ENCODE data around the gene SNX21. TPM values are rescaled to one million over a fixed set of nuclear protein-coding genes. Genes with fewer than 3 reads are reported as not detected.

Gene SNX21
- total and polyA plus RNA-seq, 2 donors (not counting 3 experiments of a cell fraction or from before 2014, with no cell fraction given): 11.6 to 11.9 TPM

DNA sequence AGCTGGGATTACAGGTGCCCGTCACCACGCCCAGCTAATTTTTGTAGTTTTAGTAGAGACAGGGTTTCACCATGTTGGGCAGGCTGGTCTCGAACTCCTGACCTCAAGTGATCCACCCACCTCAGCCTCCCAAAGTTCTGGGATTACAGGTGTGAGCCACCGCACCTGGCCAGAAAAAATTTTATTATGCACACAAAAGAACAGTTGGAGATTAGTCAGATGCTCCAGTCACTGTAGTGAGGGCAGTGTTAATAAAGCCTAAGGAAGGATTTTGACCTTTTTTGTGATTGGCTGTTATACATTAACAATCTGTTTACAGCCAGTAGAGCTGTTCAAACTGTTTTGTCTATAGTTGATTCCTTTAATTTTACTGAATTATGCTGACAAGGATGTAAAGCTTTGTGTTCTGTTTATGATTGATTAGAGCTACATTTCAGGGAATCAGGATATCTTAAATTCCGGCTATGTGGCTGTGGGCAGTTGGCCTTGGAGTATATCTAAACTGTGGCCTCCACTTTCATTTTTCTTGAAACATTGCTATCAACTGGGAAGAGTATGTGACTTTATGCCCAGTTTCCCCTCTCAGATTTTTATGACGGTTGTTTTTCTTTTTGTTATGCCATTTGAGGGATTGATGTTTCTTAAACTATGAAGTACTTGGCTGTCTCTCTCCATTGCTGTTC, 33.7 kb downstream of the SNX21 start:
- Histone ChIP-seq H3K79me2 (ENCODE audit: control insufficient read depth, insufficient read depth, low read length) (no peaks in the 10 kb centered on the region), H3K4me1 (ENCODE audit: control insufficient read depth, extremely low read depth, insufficient read depth, low read length) (no peaks in the 10 kb centered on the region), H3K27me3 (ENCODE audit: control insufficient read depth in 2 of 2, insufficient read depth in 2 of 2, low read length in 2 of 2) (no peaks in the 10 kb centered on the region), H4K20me1 (replicated peaks; ENCODE audit: control insufficient read depth, extremely low read depth, insufficient read depth, low read length) (no peaks in the 10 kb centered on the region), H3K9me1 (replicated peaks; ENCODE audit: control insufficient read depth, extremely low read depth, insufficient read depth, low read length) (no peaks in the 10 kb centered on the region), H3K27ac (ENCODE audit: insufficient read depth, low read depth, low read length) (no peak overlapping the region), H3K4me3 (replicated peaks in 1 of 3; ENCODE audit: insufficient read depth in 1 of 3, low read depth in 1 of 3, low read length in 3 of 3) (no peak overlapping the region), H2AFZ (ENCODE audit: low read depth, low read length) (no peak overlapping the region), H3K9me3 (replicated peaks; ENCODE audit: control insufficient read depth, insufficient read depth, low read length) (no peaks in the 10 kb centered on the region), H3K9ac (replicated peaks; ENCODE audit: extremely low read depth, insufficient read depth, low read length) (no peak overlapping the region), H3K36me3 (ENCODE audit: control insufficient read depth in 2 of 2, extremely low read depth in 1 of 2, insufficient read depth in 2 of 2, low read length in 2 of 2) (no peaks in the 10 kb centered on the region), H3K4me2 (ENCODE audit: insufficient read depth, low read length) (no peak overlapping the region)
- CTCF ChIA-PET: interaction anchor here (1.9 to 2.0 kb wide), 2 partner anchors 23 to 43 kb away, joined by 5 to 6 read pairs; partner anchors contain the start of genes CTSA and NEURL2
- no TSS peak for BruUV-seq (replicated peaks)
- intact Hi-C loops (cut with micrococcal nuclease) (no loop called here), dilution Hi-C loops (cut with MboI; ENCODE audit: extremely low pct_ligation_motif_present, low sequenced_read_pairs) (no loop called here)
- FAIRE-seq (no peak), DNase-seq (ENCODE audit: low read depth, low spot score) (no peak)
- TF ChIP-seq POLR2AphosphoS5 (IDR thresholded peaks at IDR 0.05; ENCODE audit: insufficient read depth, low read depth, low read length) (no peak), JUN (IDR thresholded peaks at IDR 0.05; ENCODE audit: borderline replicate concordance, insufficient read depth, insufficient read length, low read depth) (no peak), MYC (IDR thresholded peaks at IDR 0.05; ENCODE audit: low read depth, low read length) (no peak), POLR2A (IDR thresholded peaks at IDR 0.05; ENCODE audit: low read depth, low read length) (no peak), FOS (IDR thresholded peaks at IDR 0.05; ENCODE audit: borderline replicate concordance, insufficient read depth, low read length) (no peak), EZH2 (IDR thresholded peaks at IDR 0.05; ENCODE audit: borderline replicate concordance, low read depth, low read length, severe bottlenecking) (no peak), GATA2 (IDR thresholded peaks at IDR 0.05; ENCODE audit: insufficient read depth, insufficient read length, low read depth, low read length) (no peak)
- TF ChIP-seq, protein P1, sequence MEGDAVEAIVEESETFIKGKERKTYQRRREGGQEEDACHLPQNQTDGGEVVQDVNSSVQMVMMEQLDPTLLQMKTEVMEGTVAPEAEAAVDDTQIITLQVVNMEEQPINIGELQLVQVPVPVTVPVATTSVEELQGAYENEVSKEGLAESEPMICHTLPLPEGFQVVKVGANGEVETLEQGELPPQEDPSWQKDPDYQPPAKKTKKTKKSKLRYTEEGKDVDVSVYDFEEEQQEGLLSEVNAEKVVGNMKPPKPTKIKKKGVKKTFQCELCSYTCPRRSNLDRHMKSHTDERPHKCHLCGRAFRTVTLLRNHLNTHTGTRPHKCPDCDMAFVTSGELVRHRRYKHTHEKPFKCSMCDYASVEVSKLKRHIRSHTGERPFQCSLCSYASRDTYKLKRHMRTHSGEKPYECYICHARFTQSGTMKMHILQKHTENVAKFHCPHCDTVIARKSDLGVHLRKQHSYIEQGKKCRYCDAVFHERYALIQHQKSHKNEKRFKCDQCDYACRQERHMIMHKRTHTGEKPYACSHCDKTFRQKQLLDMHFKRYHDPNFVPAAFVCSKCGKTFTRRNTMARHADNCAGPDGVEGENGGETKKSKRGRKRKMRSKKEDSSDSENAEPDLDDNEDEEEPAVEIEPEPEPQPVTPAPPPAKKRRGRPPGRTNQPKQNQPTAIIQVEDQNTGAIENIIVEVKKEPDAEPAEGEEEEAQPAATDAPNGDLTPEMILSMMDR (IDR thresholded peaks at IDR 0.05; ENCODE audit: extremely low read depth in 1 of 2, insufficient read depth in 1 of 2, low read depth in 1 of 2, low read length in 2 of 2): no peak
- TF ChIP-seq, protein P2, sequence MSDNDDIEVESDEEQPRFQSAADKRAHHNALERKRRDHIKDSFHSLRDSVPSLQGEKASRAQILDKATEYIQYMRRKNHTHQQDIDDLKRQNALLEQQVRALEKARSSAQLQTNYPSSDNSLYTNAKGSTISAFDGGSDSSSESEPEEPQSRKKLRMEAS (IDR thresholded peaks at IDR 0.05; ENCODE audit: insufficient read depth, insufficient read length): no peak
- POLR2A ChIA-PET: interaction anchor here (2.2 kb wide), 1 partner anchor 13 kb away, joined by 9 read pairs; the partner anchor contains the start of gene ZSWIM1
